GF-D8 (cell line): ENCODE data around the gene TMC8.

Experiments
- DNase-seq: peaks from one replicate; lab custom pipeline; 2025; lab: John Stamatoyannopoulos, UW

The TMC8 gene

GRCh38 chr17:78180083-78180482 is 49.5 kb downstream of the TMC8 start:
- no peak for DNase-seq

GRCh38 chr17:78180508-78180907 is 49.9 kb downstream of the TMC8 start:
- DNase-seq = no peak

GRCh38 chr17:78182504-78182903 is 51.9 kb downstream of the TMC8 start:
- no peak for DNase-seq

- no peak for DNase-seq
These were observed 53.3 kb downstream of the TMC8 start for GRCh38 chr17:78183916-78184315.

- DNase-seq = no peak
These were observed 53.8 kb downstream of the TMC8 start for GRCh38 chr17:78184351-78184750.

GRCh38 chr17:78184868-78185267 is 54.3 kb downstream of the TMC8 start:
- DNase-seq = no peak

GRCh38 chr17:78185981-78186691 is 55.6 kb downstream of the TMC8 start:
- DNase-seq = peak; percentile 30

- DNase-seq = peak; percentile 88
These were observed 56.4 kb downstream of the TMC8 start, which contains the start of the genes AFMID and TK1 for GRCh38 chr17:78186692-78187595. Gene AFMID, plus strand, starts transcription at chr17:78187362. Its CDS starts 9 bp downstream, at chr17:78187371. Gene TK1, minus strand, starts transcription at chr17:78187052. Its CDS starts 58 bp downstream, at chr17:78186994.
